Neuron (in vitro differentiated cells): ENCODE data around the gene IGSF9.

ENCODE experiments used
- H2AFZ ChIP-seq: one replicate; pipeline ENCODE4 v1.6.1; 2013; ENCODE audit warnings: low read depth, mild to moderate bottlenecking, inconsistent platforms, low read length, moderate library complexity
- H3K27me3 ChIP-seq: one replicate; pipeline ENCODE4 v1.6.1; 2013; ENCODE audit warnings: low read length; ENCODE audit not compliant: insufficient read depth
- H3K36me3 ChIP-seq: one replicate; pipeline ENCODE4 v1.6.1; 2013; ENCODE audit warnings: low read length; ENCODE audit not compliant: insufficient read depth
- H3K4me1 ChIP-seq: one replicate; pipeline ENCODE4 v1.6.1; 2013; ENCODE audit warnings: low read length; ENCODE audit not compliant: insufficient read depth
- H3K4me3 ChIP-seq: 2 replicates; pipeline ENCODE4 v1.5.1; 2013; ENCODE audit warnings: mild to moderate bottlenecking, low read length, moderate library complexity
- H3K9me3 ChIP-seq: one replicate; pipeline ENCODE4 v1.6.1; 2013; ENCODE audit warnings: low read length

Gene IGSF9

GRCh38 chr1:159895286-159895685, 50.1 kb downstream of the IGSF9 start:
- peaks cover 4% of the 10 kb centered on the region for H3K4me1 ChIP-seq
- no peaks in the 10 kb centered on the region for H3K9me3 ChIP-seq
- H3K36me3 ChIP-seq = no peaks in the 10 kb centered on the region
- H2AFZ ChIP-seq = no peak overlapping the region
- H3K27me3 ChIP-seq = peaks cover 14% of the 10 kb centered on the region
- no peak overlapping the region for H3K4me3 ChIP-seq

- H2AFZ ChIP-seq = no peak overlapping the region
- no peak overlapping the region for H3K4me3 ChIP-seq
- peaks cover 14% of the 10 kb centered on the region for H3K27me3 ChIP-seq
- no peaks in the 10 kb centered on the region for H3K36me3 ChIP-seq
- no peaks in the 10 kb centered on the region for H3K4me1 ChIP-seq
- no peaks in the 10 kb centered on the region for H3K9me3 ChIP-seq
Observed at GRCh38 chr1:159892944-159893343, 52.5 kb downstream of the IGSF9 start.

DNA sequence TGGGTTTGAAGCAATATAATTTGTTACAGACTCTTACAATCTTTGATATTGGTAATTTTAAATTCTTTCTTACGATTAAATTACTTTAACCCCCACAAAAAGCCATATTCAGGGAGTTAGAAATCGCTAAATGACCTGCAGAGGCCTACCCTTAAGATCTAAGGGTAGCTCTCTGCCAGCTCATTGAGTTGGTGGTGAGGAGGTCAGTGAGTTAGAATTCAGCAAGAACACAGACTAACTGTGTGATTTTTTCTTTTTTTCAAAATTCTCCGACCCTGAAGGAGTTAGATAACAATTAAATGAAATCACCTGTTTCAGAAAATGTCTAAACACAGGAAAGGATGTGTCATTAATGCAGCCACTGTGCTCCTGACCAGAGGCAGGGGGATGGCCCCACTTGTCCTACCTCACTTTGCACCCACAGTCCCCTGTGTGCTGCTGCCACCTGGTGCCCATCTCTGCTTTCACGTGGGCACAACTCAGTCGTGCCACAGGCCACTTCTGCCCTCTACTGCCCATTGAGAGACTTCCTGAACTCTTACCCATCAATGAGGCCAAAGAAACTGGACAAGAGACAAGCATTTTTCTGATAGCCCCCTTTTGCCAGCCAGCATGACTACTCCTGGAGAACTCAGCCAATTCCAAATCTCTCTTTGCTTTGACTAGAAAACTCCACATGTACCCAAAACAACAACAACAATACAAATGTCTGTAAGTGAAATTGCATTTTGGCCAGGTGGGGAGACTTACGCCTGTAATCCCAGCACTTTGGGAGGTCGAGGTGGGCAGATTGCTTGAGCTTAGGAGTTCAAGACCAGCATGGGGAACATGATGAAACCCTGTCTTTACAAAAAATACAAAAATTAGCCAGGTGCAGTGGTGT, 53.9 kb downstream of the IGSF9 start:
- Histone ChIP-seq H3K36me3 (no peaks in the 10 kb centered on the region), H3K9me3 (no peaks in the 10 kb centered on the region), H2AFZ (no peak overlapping the region), H3K4me1 (no peaks in the 10 kb centered on the region), H3K4me3 (no peak overlapping the region), H3K27me3 (peaks cover 14% of the 10 kb centered on the region)

- Histone ChIP-seq H3K4me3 (no peak overlapping the region), H3K27me3 (peaks cover 12% of the 10 kb centered on the region), H3K36me3 (no peaks in the 10 kb centered on the region), H3K9me3 (no peaks in the 10 kb centered on the region), H3K4me1 (no peaks in the 10 kb centered on the region), H2AFZ (no peak overlapping the region)
Observed at GRCh38 chr1:159890390-159890789, 55.0 kb downstream of the IGSF9 start.

GRCh38 chr1:159889821-159890252, 55.6 kb downstream of the IGSF9 start:
- Histone ChIP-seq H3K4me1 (no peaks in the 10 kb centered on the region), H3K9me3 (no peaks in the 10 kb centered on the region), H3K27me3 (peaks cover 10% of the 10 kb centered on the region), H2AFZ (no peak overlapping the region), H3K36me3 (no peaks in the 10 kb centered on the region), H3K4me3 (no peak overlapping the region)

- Histone ChIP-seq H3K4me3 (no peak overlapping the region), H3K4me1 (no peaks in the 10 kb centered on the region), H2AFZ (no peak overlapping the region), H3K9me3 (no peaks in the 10 kb centered on the region), H3K36me3 (no peaks in the 10 kb centered on the region), H3K27me3 (peaks cover 9% of the 10 kb centered on the region)
Observed at GRCh38 chr1:159889202-159889601, 56.2 kb downstream of the IGSF9 start.

DNA sequence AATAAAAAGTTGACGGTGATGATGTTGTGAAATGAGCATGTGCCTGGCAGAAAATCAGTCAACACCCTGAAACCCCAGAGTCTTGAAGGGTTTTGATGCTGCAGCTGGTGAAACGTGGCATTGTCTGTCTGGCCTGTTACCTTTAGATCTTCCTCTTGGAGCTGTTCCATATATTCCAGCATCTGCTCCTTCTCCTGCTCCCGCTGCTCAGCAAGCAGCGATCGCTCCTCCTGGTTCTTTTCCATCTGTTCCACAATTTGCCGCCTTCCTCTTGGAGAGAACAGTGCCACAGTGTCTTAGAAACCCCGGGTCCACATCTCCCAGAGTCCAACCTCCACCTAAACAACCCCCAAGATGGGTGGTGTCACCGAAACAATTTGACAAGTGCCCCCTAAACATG, 61.1 kb downstream of the IGSF9 start:
- H2AFZ ChIP-seq = no peak overlapping the region
- no peaks in the 10 kb centered on the region for H3K4me1 ChIP-seq
- H3K9me3 ChIP-seq = no peaks in the 10 kb centered on the region
- H3K36me3 ChIP-seq = no peaks in the 10 kb centered on the region
- no peak overlapping the region for H3K4me3 ChIP-seq
- H3K27me3 ChIP-seq = peaks cover 10% of the 10 kb centered on the region

DNA sequence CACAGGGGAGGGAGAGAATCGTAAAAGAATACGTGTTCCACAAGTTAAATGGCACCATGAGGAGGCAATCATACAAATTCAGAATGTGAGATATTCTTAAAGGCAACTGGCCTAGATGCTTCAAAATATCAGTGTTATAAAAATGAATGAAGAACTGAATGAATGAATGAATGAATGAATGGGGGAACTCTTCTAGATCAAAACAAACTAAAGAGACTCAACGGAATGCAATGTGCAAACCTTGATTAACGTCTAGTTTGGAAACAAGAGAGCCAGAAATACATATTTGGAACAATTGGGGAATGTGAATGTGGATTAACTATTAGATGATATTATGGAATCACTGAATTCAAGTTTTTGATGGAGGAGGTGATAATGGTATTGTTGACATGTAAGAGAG, 62.3 kb downstream of the IGSF9 start:
- Histone ChIP-seq H3K4me1 (no peaks in the 10 kb centered on the region), H3K36me3 (no peaks in the 10 kb centered on the region), H3K27me3 (peaks cover 10% of the 10 kb centered on the region), H2AFZ (no peak overlapping the region), H3K9me3 (no peaks in the 10 kb centered on the region), H3K4me3 (no peak overlapping the region)

- Histone ChIP-seq H3K27me3 (peaks cover 10% of the 10 kb centered on the region), H3K36me3 (no peaks in the 10 kb centered on the region), H3K4me1 (no peaks in the 10 kb centered on the region), H3K9me3 (no peaks in the 10 kb centered on the region), H2AFZ (no peak overlapping the region), H3K4me3 (no peak overlapping the region)
Observed at GRCh38 chr1:159882527-159882862, 62.9 kb downstream of the IGSF9 start.

GRCh38 chr1:159881622-159882526, 63.5 kb downstream of the IGSF9 start:
- Histone ChIP-seq H3K4me1 (no peaks in the 10 kb centered on the region), H3K36me3 (no peaks in the 10 kb centered on the region), H3K27me3 (peaks cover 10% of the 10 kb centered on the region), H2AFZ (no peak overlapping the region), H3K4me3 (no peak overlapping the region), H3K9me3 (no peaks in the 10 kb centered on the region)

- H3K4me1 ChIP-seq = no peaks in the 10 kb centered on the region
- no peak overlapping the region for H3K4me3 ChIP-seq
- peaks cover 10% of the 10 kb centered on the region for H3K27me3 ChIP-seq
- H3K9me3 ChIP-seq = no peaks in the 10 kb centered on the region
- H2AFZ ChIP-seq = no peak overlapping the region
- no peaks in the 10 kb centered on the region for H3K36me3 ChIP-seq
Observed at GRCh38 chr1:159880430-159880829, 65.0 kb downstream of the IGSF9 start.

GRCh38 chr1:159879977-159880376, 65.4 kb downstream of the IGSF9 start:
- Histone ChIP-seq H3K27me3 (peaks cover 8% of the 10 kb centered on the region), H3K9me3 (no peaks in the 10 kb centered on the region)

GRCh38 chr1:159879136-159879535, 66.3 kb downstream of the IGSF9 start:
- Histone ChIP-seq H3K9me3 (no peaks in the 10 kb centered on the region), H3K4me3 (no peak overlapping the region), H3K27me3 (peaks cover 7% of the 10 kb centered on the region), H2AFZ (no peak overlapping the region), H3K4me1 (no peaks in the 10 kb centered on the region), H3K36me3 (no peaks in the 10 kb centered on the region)

More at GRCh38 chr1:159879977-159880376, 65.4 kb downstream of the IGSF9 start:
- H2AFZ ChIP-seq = no peak overlapping the region
- H3K4me3 ChIP-seq = no peak overlapping the region
- H3K4me1 ChIP-seq = no peaks in the 10 kb centered on the region
- H3K36me3 ChIP-seq = no peaks in the 10 kb centered on the region
